ENCODE data around the gene CATSPER3. TPM values are rescaled to one million over a fixed set of nuclear protein-coding genes. Genes with fewer than 3 reads are reported as not detected.

Gene CATSPER3
- total RNA-seq, 1 donor from 2014 or later: not detected

DNA sequence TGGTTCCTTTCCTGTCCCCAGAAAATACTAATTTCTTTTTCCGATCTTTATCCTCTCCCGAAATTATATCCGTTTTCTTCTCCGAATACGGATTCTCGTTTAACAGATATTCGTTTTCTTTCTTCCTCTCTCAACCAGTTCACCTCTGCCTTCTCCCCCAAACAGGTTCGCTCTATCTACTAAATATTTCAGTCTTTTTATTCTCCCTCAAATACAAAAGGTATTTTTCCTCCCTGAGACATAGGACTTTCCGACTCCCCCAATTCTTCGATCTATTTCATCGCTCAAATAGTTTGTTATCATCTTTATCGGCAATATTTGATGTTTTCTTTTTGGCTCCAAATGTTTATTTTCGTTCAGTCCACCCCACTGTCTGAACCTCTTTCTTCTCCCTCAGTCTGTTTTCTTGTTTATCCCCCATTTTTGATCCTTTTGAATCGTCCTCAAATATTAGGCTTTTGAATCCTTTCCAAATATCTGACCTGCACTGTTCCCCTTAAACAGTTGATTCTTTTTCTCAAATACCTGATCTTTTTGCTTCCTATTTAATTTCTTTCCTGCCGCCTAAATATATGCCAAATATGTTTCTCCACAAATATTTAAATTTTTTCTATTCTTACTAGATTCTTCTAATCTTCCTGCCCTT is 61.9 kb downstream of the CATSPER3 start:
- DNase-seq (ENCODE audit: low spot score): no peak

DNA sequence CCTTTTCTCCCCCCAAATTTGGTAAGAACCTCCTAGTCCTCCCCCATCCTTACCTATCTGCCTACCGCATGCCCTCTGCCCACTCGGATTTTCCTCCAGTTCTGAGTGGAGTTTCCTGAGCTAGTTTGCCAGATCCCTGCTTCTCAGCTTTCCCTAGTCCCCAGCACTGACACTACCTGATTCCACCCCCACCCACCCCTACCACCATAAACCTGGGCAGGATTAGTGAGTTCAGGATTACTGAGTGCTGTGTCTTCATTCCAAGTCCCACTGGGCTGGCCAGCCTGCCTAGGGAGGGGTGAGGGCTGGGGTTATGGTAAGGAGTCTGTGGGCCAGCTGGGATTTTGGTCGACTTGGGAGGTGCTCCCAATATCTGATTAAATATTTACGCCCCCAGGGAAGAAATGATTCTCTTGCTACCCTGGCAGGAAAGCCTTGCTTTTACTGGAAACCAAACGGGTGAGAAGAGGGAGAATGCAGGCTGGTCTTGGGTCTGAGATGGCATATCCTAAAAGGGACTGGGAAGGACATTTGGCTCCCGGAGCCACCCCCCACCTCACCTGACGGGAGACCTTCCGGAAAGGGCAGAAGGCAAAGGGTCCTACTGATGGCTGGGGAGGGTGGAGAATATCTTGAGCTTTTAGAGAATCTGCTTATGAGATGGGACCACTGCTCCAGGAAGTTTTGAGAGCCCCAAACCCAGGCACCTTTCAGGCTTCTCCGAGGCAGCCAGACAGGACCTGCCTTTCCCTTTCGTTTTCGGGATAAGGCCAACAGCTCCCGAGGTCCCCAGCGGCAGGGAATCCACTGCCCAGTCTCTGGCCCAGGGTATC is 62.6 kb downstream of the CATSPER3 start:
- no peak for DNase-seq (ENCODE audit: low spot score)

DNA sequence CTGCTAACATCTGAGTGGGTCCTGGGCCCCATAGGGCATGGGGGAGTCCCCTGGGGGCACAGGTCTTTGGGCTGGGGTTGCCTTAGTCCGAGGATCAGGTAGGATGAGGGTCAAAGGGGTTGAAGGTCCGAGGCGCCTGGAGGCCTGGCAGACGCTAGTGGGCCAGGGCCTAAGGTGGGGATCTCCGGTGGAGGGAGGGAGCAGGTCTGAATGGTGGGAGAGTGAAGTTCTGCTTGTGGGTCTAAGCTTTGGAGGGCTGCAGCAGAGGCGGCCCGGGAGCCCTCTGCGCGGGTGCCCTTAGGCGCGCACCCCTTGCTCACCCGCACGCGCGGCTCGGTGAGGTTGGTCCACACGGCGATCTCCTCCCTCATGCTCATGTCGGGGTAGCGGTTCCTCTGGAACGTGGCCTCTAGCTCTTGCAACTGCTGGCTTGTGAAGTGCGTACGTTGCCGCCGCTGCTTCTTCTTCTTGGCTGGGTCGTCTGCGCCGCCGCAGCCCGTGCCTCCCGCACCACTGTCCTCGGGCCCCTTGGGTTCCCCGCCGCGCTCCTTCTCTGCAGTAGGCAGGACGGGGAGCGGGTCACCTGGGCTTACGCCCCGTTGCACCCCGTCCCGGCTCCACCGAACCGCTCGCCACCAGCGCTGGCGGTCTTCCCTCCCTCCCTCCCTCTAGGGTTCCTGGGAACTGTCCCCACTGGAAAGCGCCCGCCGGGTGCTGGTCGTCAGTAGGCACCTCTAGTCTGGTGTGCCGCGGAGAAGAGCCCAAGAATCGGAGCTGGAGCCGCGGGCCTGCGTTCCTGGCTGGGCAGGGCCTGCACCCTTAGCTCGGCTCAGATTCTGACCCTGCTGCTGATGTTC is 63.5 kb downstream of the CATSPER3 start:
- DNase-seq (ENCODE audit: low spot score): no peak

DNA sequence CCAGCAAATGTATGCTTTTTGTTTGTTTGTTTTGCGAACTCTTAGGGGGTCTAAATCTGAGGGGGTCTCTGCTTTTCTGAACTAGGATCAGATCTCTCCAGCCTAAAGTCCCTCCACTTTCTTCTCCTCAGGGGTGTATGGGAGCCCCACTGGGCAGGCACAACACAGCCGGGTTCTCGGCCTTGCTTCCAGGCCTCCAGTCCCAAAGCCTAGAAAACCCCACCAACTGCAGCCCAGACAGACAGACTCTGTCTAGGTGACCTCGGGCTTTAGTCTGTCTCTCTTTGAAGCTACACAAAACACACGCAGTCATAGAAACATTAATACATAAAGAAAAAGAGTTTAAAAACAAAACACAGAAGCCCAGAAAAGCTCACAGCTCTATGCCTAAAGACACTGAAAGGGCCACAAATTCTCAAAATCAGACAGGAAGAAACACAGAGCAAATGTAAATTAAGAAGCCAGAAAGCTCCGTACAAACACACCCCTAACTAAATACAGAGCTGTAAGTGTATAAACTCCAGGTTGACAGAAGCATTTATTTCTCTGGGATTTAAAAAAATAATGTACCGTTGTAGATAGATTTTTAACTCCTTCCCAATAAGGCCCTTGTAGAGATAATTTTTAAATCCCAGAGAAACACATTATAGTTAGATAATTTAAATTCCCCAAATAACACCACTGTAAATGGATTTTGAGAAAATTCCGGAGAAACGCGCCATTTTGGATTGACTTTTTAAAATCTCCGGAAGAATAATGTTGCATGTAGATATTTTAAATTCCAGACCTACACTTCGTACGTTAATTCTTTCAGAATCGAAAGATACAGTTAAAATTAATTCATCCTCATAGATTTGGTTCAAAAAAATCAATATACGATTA is 64.3 kb downstream of the CATSPER3 start:
- DNase-seq (ENCODE audit: low spot score): no peak

DNA sequence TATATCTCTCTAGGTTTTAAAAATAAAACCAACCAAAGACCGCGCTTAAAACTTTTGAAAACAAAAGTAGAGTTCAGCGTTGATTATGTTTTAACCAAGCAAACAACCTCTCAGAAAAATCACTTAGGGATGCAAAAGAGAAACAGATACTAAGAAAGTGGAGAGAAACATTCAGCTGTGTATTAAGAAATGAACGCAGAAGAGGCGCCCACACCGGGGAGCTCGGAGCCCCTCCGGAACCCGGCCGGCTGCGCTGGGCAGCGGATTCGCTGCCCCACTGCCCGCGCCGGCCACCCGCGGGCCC is 64.9 kb downstream of the CATSPER3 start:
- DNase-seq (ENCODE audit: low spot score): no peak

DNA sequence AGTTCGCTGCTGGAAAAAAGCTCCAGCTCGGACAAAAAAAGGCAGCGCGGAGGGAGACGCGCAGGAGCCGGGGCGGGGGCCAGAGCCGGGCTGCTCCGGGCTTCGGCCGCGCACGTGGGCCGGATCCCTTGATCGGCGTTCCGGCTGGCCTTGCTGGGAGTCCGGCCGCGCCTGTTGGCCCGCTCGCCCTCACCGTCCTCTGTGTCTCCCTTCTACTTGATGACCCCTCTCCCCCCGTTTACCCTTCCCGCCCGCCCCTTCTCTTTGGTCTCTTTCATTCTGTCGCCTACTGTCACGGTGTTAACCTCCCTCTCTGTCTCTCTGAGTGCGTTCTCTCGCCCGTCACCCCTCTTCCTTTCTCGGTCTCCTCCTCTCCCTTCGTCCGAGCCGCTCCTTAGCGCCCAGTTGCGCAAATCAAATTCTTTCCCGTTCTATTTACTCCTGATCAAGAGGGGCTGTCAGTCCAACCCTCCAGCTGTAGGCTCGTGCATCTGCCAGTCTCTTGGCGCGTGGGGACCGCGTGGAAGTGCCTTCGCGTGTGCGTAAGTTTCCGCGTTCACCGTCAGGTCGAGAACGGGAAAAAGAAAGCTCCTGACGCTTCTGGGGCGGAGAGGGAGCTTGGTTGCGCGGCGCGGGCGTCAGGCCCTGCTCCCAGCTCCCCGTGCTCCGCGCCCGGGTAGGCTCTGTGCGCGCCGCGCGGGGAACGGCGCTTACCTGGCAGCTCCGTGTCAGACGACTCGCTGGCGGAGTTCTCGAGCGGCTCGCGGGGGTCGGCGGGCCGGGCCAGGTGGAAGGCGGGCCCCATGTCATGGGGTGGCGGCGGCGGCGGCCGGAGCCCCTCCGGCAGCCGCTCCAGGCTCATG is 65.5 kb downstream of the CATSPER3 start:
- no peak for DNase-seq (ENCODE audit: low spot score)

DNA sequence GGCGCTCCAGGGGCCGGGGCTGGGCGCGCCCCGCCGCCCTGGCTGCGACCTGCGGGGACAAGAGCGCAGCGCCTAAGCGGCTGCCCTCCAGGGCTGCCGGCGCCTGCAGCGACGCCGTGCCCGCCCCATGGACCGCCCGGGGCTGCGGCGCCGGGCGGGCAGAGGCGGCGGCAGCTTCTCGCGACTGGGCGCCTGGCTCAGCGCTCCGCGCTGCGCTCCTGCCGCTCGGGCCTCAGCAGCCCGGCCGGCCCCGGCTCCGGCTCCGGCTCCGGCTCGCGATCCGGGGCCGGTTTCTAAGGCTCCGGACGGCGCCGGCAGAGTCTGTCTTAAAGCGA is 66.2 kb downstream of the CATSPER3 start, which contains the start of gene PITX1:
Gene PITX1 (minus strand): TSS at position 328 of the 335 bp plus-strand sequence. CDS start 347 bp downstream, outside the sequence.
- no peak for DNase-seq (ENCODE audit: low spot score)

DNA sequence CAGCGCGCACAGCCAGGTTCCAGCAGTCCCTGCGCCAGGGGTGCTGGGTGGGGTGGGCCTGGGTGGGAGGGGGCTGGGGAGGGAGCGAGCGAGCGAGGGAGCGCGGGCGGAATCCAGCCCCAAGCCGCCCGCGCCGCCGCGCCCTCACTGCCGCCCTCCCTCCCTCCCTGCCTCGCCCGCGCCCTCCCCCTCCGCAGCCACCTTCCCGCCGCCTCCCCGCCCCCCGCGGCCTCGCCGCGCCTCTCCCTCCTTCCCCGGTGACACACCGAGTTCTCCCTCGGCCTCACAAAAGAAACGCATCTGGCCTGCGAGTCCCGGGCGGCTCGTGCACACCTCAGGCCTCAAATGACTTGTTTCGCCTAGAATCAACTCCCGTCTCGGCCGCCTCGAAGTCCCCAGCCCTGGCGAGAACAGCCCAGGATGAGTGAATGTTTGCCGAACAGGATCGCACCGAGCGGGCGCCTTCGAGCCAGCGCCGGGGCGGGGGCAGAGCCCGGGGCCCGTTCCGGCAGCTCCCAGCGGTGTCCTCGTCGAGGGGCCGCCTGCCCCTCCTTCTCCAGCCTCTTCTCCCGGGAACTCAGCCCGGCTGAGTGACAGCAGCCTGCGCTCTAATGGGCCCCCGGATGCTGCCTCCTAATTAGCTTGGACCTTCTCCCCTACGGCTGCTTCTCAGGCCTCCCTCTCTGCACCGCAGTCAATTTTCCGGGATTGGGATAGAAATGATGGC is 66.7 kb downstream of the CATSPER3 start:
- peak; percentile 85 for DNase-seq (ENCODE audit: low spot score)

DNA sequence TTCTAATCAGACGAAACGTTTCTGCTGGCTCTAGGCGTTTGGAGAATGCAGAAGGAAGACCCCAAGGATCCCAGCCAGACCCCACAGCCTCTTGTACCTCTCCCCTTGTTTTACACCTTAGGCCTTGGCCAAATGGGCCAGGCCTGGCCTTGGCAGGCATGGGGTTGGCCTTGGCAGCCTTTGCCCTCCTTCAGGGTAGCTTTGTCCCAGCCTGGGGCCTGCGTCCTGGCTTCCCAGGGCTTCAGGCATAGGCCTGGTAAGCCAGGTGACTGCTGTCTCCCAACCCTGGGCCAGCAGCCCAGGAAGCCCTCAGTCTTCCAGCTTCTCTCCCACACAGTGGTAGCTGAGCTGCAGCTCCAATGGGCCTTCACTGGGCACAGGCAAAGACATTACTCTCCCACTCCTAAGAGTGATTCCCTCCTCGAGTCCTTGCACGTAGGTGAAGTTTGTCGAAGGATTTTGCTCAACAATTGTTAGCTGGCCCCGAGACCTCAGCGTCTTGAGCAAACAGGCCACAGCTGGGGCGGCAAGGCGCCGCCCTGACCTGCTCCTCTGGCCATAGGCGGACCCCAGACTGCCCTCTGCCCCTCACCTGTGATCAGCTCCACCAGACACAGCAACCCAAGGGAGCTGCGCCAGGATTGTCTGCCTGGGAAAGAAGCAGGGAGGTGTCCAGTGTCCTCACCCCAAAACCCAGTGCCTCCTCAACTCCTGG is 67.4 kb downstream of the CATSPER3 start:
- no peak for DNase-seq (ENCODE audit: low spot score)

DNA sequence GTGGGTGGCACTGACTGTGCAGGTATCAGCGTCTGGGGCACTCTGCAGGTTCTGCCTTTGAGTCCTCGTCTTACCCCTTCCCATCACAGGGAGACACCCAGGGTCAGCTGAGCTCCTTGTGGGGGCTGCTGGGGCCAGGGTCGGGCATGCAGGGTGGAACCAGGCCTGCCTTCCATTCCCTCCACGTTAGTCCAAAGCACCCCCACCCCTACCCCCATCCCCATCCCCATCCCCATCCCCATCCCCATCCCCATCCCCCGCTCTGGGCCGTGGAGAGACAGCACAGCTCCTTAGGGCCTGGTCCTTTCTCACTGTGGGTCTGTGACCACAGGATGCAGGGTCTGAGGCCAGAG is 67.9 kb downstream of the CATSPER3 start:
- DNase-seq (ENCODE audit: low spot score): no peak

DNA sequence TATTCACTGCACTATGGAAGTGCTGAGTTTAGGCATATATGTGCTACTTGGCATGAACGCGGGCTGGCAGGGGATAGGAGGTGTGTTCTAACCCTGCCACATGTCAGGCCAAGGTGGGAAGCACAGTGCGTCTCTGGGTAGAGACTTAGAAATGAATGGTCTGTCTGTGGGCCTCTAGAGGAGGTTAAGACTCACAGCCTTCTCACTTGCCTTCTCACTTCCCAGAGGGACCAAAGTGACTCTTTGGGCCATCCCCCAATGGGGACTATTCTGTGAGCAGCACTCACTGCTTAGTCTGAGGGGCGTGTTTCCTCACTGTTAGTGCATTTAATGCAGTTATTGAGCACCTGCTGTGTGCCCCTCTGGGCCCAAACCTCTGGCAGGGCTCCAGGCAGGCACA is 68.7 kb downstream of the CATSPER3 start:
- no peak for DNase-seq (ENCODE audit: low spot score)

DNA sequence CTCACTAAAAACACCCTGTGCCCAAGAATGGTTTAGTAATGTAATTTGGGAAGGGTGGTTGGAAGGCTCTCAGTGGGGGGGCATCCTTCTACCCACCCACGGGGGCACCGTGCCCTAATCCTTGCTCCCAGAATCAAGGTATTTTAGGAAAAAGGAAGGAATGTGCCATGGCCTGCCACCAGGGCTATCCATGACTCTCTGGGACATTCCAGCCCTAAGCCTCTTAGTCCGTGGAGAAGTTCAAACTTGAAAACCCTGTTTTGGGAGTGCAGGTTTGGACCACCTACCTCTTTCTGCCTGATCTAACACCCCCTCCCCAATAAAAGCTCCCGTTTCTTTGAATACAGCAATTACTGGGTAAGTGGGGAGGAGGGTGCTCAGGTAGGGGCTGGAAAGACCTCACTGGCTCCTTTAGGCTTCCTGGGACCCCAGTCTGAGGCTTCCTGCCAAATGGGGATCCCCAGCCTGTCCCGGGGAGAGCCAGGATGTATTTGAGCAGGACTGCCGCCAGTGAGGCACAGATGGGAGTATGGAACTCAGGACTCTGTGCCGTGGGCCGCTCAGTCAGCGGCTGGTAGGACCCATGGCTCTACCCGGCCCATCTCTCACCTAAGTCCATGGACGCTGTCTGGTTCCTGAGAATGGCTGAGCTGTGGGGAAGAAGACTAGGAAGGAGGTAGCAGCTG is 70.0 kb downstream of the CATSPER3 start:
- no peak for DNase-seq (ENCODE audit: low spot score)

DNA sequence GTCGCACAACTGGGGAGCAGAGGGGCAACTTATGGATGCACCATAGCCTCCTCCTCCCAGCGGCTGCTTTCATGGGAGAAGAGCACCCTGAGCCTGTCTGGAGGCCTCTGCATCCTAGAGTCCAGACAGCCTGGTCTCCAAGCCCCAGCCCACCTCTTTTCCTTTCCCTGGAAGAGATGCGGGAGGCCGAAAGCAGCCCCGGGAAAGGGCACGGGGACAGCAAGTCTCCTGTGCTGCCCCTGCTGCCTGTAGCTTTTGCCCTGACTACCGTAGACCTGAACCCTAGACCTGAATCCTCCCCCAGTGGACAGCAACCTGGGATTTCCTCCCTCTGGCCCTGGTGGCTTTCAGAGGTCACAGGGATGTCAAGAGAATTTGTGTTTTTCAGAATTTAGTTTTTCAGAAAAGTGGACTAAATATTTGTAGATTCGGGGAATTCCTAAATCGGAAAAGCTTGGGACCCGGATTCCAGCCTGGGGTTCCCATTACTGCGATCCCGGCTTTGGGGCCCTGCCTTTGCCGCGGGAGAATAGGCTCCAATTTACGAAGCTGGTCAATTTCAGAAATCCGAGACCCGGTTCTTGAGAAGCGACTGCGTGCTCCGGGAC is 70.6 kb downstream of the CATSPER3 start:
- no peak for DNase-seq (ENCODE audit: low spot score)

DNA sequence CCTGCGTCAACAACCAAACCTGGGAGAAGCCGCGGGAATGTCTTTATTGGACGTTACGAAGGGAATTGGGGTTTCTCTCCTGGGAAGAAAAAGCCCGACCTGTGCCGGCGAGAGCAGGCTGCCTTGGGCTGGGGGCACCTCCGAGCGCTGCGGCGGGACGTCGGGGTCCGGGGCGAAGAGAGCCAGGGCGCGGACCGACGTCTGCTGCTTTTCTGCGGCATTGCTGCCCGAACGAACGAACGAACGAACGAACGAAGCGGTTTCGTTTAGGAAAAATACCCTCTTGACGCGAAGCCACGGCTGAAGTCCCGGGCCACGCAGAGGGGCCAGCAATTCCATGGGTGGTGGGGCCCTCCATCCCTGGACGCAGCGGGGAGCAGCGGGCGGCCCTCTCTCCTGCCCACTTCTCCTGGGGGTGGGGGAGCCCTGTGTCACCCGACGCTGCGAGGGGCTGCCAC is 71.1 kb downstream of the CATSPER3 start:
- DNase-seq (ENCODE audit: low spot score): no peak

DNA sequence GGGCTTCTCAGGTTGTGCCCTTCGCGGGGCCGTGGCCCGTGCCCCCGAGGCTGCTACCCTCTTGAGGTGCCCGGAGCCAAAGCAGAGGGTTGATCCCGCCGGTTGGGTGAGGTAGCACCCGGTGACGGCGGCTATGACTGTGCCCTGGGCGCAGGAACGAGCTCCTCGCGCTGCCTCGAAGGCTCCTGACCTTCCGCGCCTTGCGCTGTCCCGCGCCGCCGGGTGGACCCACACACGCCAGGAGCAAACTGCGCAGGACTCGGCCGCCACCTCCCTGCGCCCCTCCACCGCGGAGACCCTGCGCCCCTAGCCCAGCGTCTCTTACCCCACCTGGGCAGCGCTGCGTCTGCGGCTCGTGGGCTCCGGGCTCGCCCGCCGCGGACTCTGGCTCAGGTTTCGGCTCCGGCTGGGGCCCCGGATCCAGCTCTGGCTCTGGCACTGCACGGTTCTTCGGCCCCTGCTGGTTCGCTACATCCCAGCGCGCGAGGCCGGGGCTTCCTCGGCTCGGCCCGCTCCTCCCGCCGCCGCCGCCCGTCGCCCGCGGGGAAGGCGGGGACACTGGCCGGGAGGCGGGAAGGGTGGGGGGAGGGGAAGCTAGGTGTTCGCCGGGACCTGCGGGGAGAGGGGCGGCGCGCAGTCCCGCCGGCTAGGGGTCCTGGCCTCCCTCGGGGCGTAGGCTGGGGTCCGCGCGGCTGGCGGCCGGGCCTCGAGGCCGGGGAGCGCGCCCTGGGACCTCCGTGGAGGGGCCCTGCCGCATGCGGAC is 71.7 kb downstream of the CATSPER3 start:
- no peak for DNase-seq (ENCODE audit: low spot score)

DNA sequence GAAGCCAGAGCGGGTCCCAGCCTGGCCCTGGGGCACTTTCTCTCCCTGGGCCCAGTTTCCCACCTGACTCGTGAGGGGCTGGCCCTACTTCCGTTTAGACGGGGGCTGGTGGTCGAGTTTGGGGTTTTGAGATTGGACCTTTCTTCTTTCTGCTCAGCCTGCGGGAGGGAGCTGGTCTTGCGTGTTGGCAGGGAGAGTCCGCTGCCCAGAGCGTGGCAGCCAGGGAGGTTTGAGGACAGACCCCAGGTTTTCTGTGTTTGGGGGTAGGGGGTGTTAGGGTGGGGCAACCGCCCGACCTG is 72.3 kb downstream of the CATSPER3 start:
- no peak for DNase-seq (ENCODE audit: low spot score)

DNA sequence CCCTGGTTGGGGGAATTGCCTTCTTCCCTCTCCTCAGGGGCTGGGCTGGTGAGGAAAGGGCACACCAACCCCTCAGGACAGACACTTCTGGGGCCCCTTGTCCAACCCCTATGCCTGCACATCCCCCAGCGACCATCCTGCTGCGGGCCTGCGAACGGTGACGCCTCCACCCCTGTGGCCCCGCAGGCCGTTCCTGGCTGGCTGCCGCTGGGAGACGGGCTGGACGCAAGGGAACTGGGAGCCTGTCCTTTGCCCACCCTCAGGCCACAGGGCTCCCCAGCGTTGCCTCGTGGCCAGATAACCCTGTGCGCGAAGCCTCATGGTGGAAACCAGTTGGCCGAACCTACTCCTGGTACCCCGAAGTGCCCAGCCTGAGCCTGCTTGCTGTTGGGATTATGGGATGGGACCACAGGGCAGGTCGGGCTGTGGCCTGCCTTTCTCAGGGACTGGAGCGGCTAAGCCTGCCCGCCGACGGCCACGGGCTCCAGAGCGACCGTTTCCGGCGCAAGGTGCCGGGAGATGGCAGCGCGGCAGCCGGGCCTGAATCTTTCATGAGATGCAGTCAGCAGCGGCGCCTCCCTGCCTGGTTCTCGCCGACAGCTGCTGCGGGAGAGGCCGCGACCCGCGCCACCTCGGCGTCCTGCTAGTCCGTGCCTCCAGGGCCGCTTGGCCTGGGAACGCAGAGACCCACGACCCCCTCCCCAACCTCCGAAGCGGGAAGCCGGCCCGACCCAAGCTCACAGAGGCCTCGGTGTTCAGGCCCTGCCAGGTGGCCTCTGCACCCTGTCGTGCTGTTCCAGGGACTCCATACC is 72.8 kb downstream of the CATSPER3 start:
- DNase-seq (ENCODE audit: low spot score): no peak

Measured in umbilical cord (tissue), 2 donors.